Measurements from ENCODE around the gene PPIL4.

PPIL4 gene

GRCh38 chr6:149456311-149457021 is 89.4 kb downstream of the PPIL4 start:
- no peak for DNase-seq

- DNase-seq: no peak
These were observed 90.7 kb downstream of the PPIL4 start for GRCh38 chr6:149455031-149455732.

Measured in DMS 273 treated with DMSO at 0.1 percent for 48 hours (cell line).